BE2C (cell line): ENCODE data around the gene DMAP1.

ENCODE experiments used
- DNase-seq: peaks from one replicate; pipeline ENCODE4 v3.0.0-alpha.2; 2020
- H3K27me3 ChIP-seq: fragments of 250-450 bp; sonication (Bioruptor Pico); 2 replicates; pipeline ENCODE4 v1.5.1; 2020; ENCODE audit warnings: mild to moderate bottlenecking
- H3K36me3 ChIP-seq: fragments of 250-450 bp; sonication (Bioruptor Pico); 2 replicates; pipeline ENCODE4 v1.5.1; 2020; ENCODE audit warnings: mild to moderate bottlenecking
- H3K4me1 ChIP-seq: fragments of 250-450 bp; sonication (Bioruptor Pico); 2 replicates; pipeline ENCODE4 v1.5.1; 2020
- H3K4me3 ChIP-seq: 2 replicates; pipeline ENCODE4 v1.5.1; 2011; ENCODE audit warnings: low read depth, low read length
- H3K9me3 ChIP-seq: fragments of 250-450 bp; sonication (Bioruptor Pico); 2 replicates; pipeline ENCODE4 v1.5.1; 2020
- TF ChIP-seq, protein P1 (sequence below): IDR thresholded peaks from 2 replicates; pipeline ENCODE4 v1.5.1; 2012; ENCODE audit warnings: mild to moderate bottlenecking, low read depth, low read length

DMAP1 gene

DNA sequence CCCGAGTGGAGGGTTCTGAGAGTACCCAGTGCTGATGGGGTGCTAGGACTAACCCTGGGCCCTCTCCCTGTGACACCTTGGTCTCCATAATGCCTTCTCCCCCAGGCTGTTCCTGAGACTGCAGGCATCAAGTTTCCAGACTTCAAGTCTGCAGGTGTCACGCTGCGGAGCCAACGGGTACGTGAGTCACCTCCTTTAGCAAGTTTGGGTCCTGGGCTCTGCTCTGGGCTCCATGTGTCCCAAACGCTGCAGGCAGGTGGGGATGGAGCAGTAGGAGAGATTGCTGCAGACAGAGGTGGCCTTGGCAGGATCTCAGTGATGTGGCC is 6.0 kb downstream of the DMAP1 start:
- Histone ChIP-seq H3K4me3 (no peak overlapping the region), H3K36me3 (peaks cover 16% of the 10 kb centered on the region), H3K27me3 (no peaks in the 10 kb centered on the region), H3K9me3 (no peaks in the 10 kb centered on the region), H3K4me1 (0 out of 2 replicates have a peak, but pooled peaks cover 2% of the 10 kb centered on the region)
- no peak for DNase-seq
- TF ChIP-seq, protein P1, sequence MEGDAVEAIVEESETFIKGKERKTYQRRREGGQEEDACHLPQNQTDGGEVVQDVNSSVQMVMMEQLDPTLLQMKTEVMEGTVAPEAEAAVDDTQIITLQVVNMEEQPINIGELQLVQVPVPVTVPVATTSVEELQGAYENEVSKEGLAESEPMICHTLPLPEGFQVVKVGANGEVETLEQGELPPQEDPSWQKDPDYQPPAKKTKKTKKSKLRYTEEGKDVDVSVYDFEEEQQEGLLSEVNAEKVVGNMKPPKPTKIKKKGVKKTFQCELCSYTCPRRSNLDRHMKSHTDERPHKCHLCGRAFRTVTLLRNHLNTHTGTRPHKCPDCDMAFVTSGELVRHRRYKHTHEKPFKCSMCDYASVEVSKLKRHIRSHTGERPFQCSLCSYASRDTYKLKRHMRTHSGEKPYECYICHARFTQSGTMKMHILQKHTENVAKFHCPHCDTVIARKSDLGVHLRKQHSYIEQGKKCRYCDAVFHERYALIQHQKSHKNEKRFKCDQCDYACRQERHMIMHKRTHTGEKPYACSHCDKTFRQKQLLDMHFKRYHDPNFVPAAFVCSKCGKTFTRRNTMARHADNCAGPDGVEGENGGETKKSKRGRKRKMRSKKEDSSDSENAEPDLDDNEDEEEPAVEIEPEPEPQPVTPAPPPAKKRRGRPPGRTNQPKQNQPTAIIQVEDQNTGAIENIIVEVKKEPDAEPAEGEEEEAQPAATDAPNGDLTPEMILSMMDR = no peak

DNA sequence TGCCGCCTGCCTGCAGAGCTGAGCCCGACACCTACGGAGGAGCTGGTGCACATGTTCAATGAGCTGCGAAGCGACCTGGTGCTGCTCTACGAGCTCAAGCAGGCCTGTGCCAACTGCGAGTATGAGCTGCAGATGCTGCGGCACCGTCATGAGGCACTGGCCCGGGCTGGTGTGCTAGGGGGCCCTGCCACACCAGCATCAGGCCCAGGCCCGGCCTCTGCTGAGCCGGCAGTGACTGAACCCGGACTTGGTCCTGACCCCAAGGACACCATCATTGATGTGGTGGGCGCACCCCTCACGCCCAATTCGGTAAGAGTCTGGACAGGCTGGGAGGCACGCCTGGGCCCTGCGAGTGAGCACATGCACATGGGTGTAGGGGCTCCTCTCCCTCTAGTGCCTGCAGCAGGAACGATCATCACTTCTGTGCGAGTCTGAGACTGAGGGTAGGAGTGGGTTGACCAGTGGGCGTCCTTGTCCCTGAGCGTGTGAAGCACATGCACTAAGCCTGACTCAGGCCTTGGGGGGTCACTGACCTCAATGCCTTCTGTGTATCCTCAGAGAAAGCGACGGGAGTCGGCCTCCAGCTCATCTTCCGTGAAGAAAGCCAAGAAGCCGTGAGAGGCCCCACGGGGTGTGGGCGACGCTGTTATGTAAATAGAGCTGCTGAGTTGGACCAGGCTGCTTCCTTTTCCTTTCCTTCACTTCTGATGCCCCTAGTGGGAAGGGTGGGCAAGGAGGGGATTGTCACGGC is 6.9 kb downstream of the DMAP1 start:
- H3K9me3 ChIP-seq = no peaks in the 10 kb centered on the region
- 0 out of 2 replicates have a peak, but pooled peaks cover 2% of the 10 kb centered on the region for H3K4me1 ChIP-seq
- TF ChIP-seq, protein P1 = no peak
- H3K36me3 ChIP-seq = peaks cover 16% of the 10 kb centered on the region
- H3K4me3 ChIP-seq = no peak overlapping the region
- DNase-seq = no peak
- no peaks in the 10 kb centered on the region for H3K27me3 ChIP-seq

DNA sequence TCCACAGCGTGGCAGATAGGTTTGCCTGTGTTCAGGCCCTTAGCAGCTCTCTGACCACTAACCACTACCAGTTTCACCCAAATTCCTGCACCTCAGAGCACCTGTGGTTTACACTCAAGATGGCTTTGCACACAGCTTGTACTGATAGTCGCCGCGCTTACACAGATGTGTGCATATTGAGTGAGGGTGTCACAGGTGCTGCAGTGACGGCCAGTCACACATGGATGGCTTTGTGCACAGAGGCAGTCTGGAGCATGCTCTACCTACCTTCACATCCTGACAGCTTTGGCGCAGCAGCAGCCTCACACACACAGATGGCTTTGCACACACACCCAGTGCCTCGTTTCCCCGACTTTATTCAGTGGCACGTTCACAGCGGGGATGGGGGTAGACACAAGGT is 7.5 kb downstream of the DMAP1 start:
- Histone ChIP-seq H3K36me3 (peaks cover 16% of the 10 kb centered on the region), H3K27me3 (no peaks in the 10 kb centered on the region), H3K4me1 (0 out of 2 replicates have a peak, but pooled peaks cover 2% of the 10 kb centered on the region), H3K4me3 (no peak overlapping the region), H3K9me3 (no peaks in the 10 kb centered on the region)
- no peak for DNase-seq
- TF ChIP-seq, protein P1 = no peak

DNA sequence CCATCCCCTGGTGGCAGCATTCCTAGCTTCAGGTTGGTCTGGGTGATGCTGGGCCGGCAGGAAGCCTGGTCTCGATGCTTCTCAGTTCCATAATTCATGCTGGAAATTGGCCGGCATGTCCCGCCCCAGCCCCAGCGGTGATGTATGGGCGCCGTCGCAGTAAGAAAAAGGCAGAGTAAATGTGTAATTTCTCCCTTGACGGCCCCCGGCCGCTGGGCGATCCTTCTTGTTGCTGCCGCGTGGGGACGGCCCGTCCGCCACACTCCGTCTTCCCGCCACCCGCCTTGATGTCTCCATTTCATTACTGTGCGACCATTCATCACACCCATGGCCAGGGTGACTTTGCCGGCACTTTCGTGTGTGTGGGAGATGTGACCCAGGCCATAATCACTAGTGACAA is 8.5 kb downstream of the DMAP1 start:
- TF ChIP-seq, protein P1 = no peak
- no peaks in the 10 kb centered on the region for H3K27me3 ChIP-seq
- H3K4me1 ChIP-seq = 0 out of 2 replicates have a peak, but pooled peaks cover 2% of the 10 kb centered on the region
- H3K9me3 ChIP-seq = no peaks in the 10 kb centered on the region
- H3K36me3 ChIP-seq = peaks cover 16% of the 10 kb centered on the region
- H3K4me3 ChIP-seq = no peak overlapping the region
- no peak for DNase-seq

DNA sequence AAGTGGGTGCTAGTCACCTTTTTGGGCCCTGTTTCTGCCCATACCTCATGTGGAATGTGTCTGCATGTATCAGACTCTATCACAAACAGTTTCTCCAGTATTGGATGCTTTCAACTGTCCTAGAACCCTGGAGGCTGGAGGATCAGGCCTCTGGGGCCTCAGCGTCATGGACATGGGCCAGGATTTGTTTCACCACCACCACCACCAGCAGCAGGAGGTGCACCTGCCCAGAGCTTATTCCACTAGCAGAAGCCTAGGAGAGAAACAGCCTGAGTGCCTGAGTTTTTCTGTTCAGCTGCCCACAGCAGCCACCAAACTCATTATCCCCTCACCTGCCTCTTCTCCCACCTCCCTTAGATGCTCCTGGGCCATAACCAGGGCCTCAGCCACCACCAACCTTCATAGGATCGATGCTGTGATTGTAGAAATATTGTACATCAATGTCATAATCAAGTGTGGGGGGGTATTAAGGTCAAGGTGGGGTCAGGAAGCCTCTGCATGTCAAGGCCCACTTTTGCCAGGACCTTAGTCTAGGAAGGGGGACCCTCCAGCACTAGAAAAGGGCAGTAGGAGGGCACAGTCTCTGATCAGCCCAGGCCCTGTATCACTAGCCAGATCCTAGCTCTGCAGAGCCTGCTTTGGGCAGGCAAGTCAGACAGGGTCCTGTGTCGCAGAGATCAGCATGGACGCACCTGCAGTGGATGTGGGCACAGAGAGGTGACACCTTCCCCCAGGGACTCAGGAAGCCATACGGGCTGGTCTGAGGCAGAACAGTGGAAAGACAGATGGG is 9.3 kb downstream of the DMAP1 start:
- H3K4me3 ChIP-seq = no peak overlapping the region
- H3K4me1 ChIP-seq = 0 out of 2 replicates have a peak, but pooled peaks cover 2% of the 10 kb centered on the region
- H3K36me3 ChIP-seq = peaks cover 16% of the 10 kb centered on the region
- DNase-seq = no peak
- TF ChIP-seq, protein P1 = no peak
- H3K9me3 ChIP-seq = no peaks in the 10 kb centered on the region
- no peaks in the 10 kb centered on the region for H3K27me3 ChIP-seq

DNA sequence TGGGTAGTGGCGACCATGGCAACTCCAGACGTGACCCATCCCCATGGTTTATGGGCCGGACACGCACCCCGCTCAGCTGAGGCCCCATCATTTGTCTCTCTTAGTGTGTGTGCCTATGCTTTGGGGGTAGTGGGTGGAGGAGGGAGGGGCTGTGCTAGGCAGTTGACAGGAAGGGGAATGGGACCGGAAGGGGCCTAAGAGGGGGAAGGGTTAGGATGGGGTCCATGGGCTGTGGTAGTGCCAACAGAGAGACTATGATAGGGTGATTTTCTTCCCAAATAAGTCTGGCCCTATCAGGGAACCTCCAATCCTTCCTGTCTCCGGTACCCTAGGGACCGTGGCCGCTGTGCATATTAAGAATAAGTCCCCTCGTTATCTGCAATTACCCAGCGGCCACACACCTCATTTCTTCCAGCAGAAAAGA is 9.9 kb downstream of the DMAP1 start:
- DNase-seq = no peak
- Histone ChIP-seq H3K4me1 (no peaks in the 10 kb centered on the region), H3K9me3 (no peaks in the 10 kb centered on the region), H3K27me3 (no peaks in the 10 kb centered on the region), H3K36me3 (peaks cover 11% of the 10 kb centered on the region), H3K4me3 (no peak overlapping the region)
- TF ChIP-seq, protein P1 = no peak
